Skeletal muscle tissue (tissue), 4 donors: ENCODE measurements around the gene DPYD. TPM values are rescaled to one million over a fixed set of nuclear protein-coding genes. Genes with fewer than 3 reads are reported as not detected.
"Not testable (repeated sequence)": the region's sequence is repeated elsewhere in the genome, so short reads cannot be mapped to it uniquely, and the experiment has no call there.

Experiments
- H3K27ac ChIP-seq: one replicate; pipeline ENCODE4 v1.7.0; 2013; ENCODE audit warnings: mild to moderate bottlenecking, low read depth, low read length, inconsistent platforms
- H3K27me3 ChIP-seq, 3 donors: one replicate each; pipeline ENCODE4 v1.7.0; 2013; ENCODE audit warnings: low read length in 3 of 3; ENCODE audit not compliant: control insufficient read depth in 3 of 3, insufficient read depth in 3 of 3
- H3K36me3 ChIP-seq, 3 donors: one replicate each; pipeline ENCODE4 v1.7.0; 2013; ENCODE audit warnings: low read length in 3 of 3; ENCODE audit not compliant: control insufficient read depth in 3 of 3, insufficient read depth in 3 of 3
- H3K4me1 ChIP-seq, 3 donors: one replicate each; pipeline ENCODE4 v1.7.0; 2013; ENCODE audit warnings: low read length in 3 of 3, mild to moderate bottlenecking in 3 of 3; ENCODE audit not compliant: control insufficient read depth in 3 of 3, insufficient read depth in 3 of 3
- H3K4me3 ChIP-seq, 3 donors: one replicate each; pipeline ENCODE4 v1.7.0; 2013; ENCODE audit warnings: low read length in 3 of 3
- H3K9ac ChIP-seq, 3 donors: one replicate each; pipeline ENCODE4 v1.7.0; 2013; ENCODE audit warnings: low read length in 3 of 3, mild to moderate bottlenecking in 3 of 3, moderate library complexity in 2 of 3, low read depth in 1 of 3
- H3K9me3 ChIP-seq, 3 donors: one replicate each; pipeline ENCODE4 v1.7.0; 2013; ENCODE audit warnings: low read length in 3 of 3; ENCODE audit not compliant: control insufficient read depth in 3 of 3
- total RNA-seq: library from RNA; depleted of rRNA; stranded (reverse); fragments of >200 nt; gene quantifications from one replicate; pipeline ENCODE4 v1.2.3, GENCODE V29; 2014
- donor health status: Osteomylitis.

DPYD gene
- total RNA-seq, 1 donor from 2014 or later: 18.8 TPM

- peaks cover 0 to 4% (median 0%) of the 10 kb centered on the region in 3 donors for H3K4me1 ChIP-seq
- H3K9ac ChIP-seq: no peak overlapping the region
Measured at GRCh38 chr1:97252076-97252475, 668.8 kb downstream of the DPYD start.

GRCh38 chr1:97247196-97247595 lies 673.6 kb downstream of the DPYD start:
- Histone ChIP-seq H3K27ac (no peak overlapping the region), H3K4me3 (no peak overlapping the region), H3K27me3 (no peaks in the 10 kb centered on the region), H3K9ac (no peak overlapping the region), H3K9me3 (no peaks in the 10 kb centered on the region), H3K36me3 (no peaks in the 10 kb centered on the region), H3K4me1 (peaks cover 0 to 4% (median 0%) of the 10 kb centered on the region in 3 donors)

More at GRCh38 chr1:97252076-97252475, 668.8 kb downstream of the DPYD start:
- H3K27me3 ChIP-seq: no peaks in the 10 kb centered on the region
- no peak overlapping the region for H3K27ac ChIP-seq
- no peaks in the 10 kb centered on the region for H3K9me3 ChIP-seq
- no peak overlapping the region for H3K4me3 ChIP-seq
- H3K36me3 ChIP-seq: no peaks in the 10 kb centered on the region

GRCh38 chr1:97245682-97246081 lies 675.2 kb downstream of the DPYD start:
- H3K4me1 ChIP-seq: peaks cover 0 to 4% (median 0%) of the 10 kb centered on the region in 3 donors
- H3K9ac ChIP-seq: no peak overlapping the region
- no peak overlapping the region for H3K4me3 ChIP-seq
- no peaks in the 10 kb centered on the region for H3K36me3 ChIP-seq
- H3K27ac ChIP-seq: no peak overlapping the region
- no peaks in the 10 kb centered on the region for H3K9me3 ChIP-seq
- no peaks in the 10 kb centered on the region for H3K27me3 ChIP-seq

- Histone ChIP-seq H3K9me3 (no peaks in the 10 kb centered on the region), H3K4me1 (peaks cover 0 to 4% (median 0%) of the 10 kb centered on the region in 3 donors), H3K4me3 (no peak overlapping the region), H3K36me3 (no peaks in the 10 kb centered on the region), H3K27ac (no peak overlapping the region), H3K27me3 (no peaks in the 10 kb centered on the region), H3K9ac (no peak overlapping the region)
Measured at GRCh38 chr1:97245026-97245425, 675.8 kb downstream of the DPYD start.

GRCh38 chr1:97243973-97244560 lies 676.8 kb downstream of the DPYD start:
- H3K9me3 ChIP-seq: no peaks in the 10 kb centered on the region
- no peak overlapping the region for H3K9ac ChIP-seq
- H3K4me1 ChIP-seq: peaks cover 0 to 4% (median 0%) of the 10 kb centered on the region in 3 donors
- no peaks in the 10 kb centered on the region for H3K36me3 ChIP-seq
- no peaks in the 10 kb centered on the region for H3K27me3 ChIP-seq
- H3K4me3 ChIP-seq: no peak overlapping the region
- H3K27ac ChIP-seq: no peak overlapping the region

GRCh38 chr1:97238816-97239215 lies 682.0 kb downstream of the DPYD start:
- H3K27me3 ChIP-seq: no peaks in the 10 kb centered on the region
- H3K4me3 ChIP-seq: no peak overlapping the region
- H3K36me3 ChIP-seq: no peaks in the 10 kb centered on the region
- H3K4me1 ChIP-seq: no peaks in the 10 kb centered on the region
- H3K9ac ChIP-seq: no peak overlapping the region
- no peak overlapping the region for H3K27ac ChIP-seq
- H3K9me3 ChIP-seq: no peaks in the 10 kb centered on the region

GRCh38 chr1:97231354-97231753 lies 689.5 kb downstream of the DPYD start:
- not testable (repeated sequence) for H3K4me1 ChIP-seq, H3K9me3 ChIP-seq, H3K9ac ChIP-seq, H3K4me3 ChIP-seq, H3K36me3 ChIP-seq, H3K27ac ChIP-seq, H3K27me3 ChIP-seq

GRCh38 chr1:97212671-97213070 lies 708.2 kb downstream of the DPYD start:
- H3K9me3 ChIP-seq: no peaks in the 10 kb centered on the region
- no peaks in the 10 kb centered on the region for H3K36me3 ChIP-seq
- H3K27ac ChIP-seq: no peak overlapping the region
- H3K27me3 ChIP-seq: no peaks in the 10 kb centered on the region
- H3K4me1 ChIP-seq: no peaks in the 10 kb centered on the region
- H3K9ac ChIP-seq: no peak overlapping the region
- no peak overlapping the region for H3K4me3 ChIP-seq

- no peaks in the 10 kb centered on the region for H3K4me1 ChIP-seq
- H3K9ac ChIP-seq: no peak overlapping the region
- no peaks in the 10 kb centered on the region for H3K9me3 ChIP-seq
- no peaks in the 10 kb centered on the region for H3K36me3 ChIP-seq
- H3K4me3 ChIP-seq: no peak overlapping the region
- no peak overlapping the region for H3K27ac ChIP-seq
- H3K27me3 ChIP-seq: no peaks in the 10 kb centered on the region
Measured at GRCh38 chr1:97210307-97210706, 710.5 kb downstream of the DPYD start.

GRCh38 chr1:97209381-97209957 lies 711.4 kb downstream of the DPYD start:
- no peaks in the 10 kb centered on the region for H3K36me3 ChIP-seq
- H3K27me3 ChIP-seq: no peaks in the 10 kb centered on the region
- no peak overlapping the region for H3K27ac ChIP-seq
- no peaks in the 10 kb centered on the region for H3K4me1 ChIP-seq
- no peak overlapping the region for H3K9ac ChIP-seq
- H3K9me3 ChIP-seq: no peaks in the 10 kb centered on the region
- H3K4me3 ChIP-seq: no peak overlapping the region
